T-cell (primary cell): ENCODE results near the gene MFGE8. TPM values are rescaled to one million over a fixed set of nuclear protein-coding genes. Genes with fewer than 3 reads are reported as not detected.

Experiments
- ATAC-seq, 4 experiments: fragments of 200-7000 bp in 3 of 4; fragments of 150-1000 bp in 1 of 4; cut with Tn5 transposase; replicated peaks in 1 of 4; 1 replicate in 3 of 4; 2 replicates in 1 of 4; pipeline ENCODE4 v1.10.0; 2021; ENCODE audit warnings: moderate library complexity in 3 of 4, mild to moderate bottlenecking in 2 of 4, moderate number of reproducible peaks in 1 of 4
- CTCF ChIA-PET, 2 donors: fragments of 300-600 bp; sonication (Branson Sonifier 250); formaldehyde crosslinking; loops; one replicate each; lab custom pipeline; 2022; ENCODE audit warnings: antibody characterized with exemption in 2 of 2; lab: Charles Lee
- POLR2A ChIA-PET, 2 donors: fragments of 300-600 bp; sonication (Branson Sonifier 250); formaldehyde crosslinking; loops; one replicate each; lab custom pipeline; 2022; ENCODE audit warnings: antibody characterized with exemption in 2 of 2; lab: Charles Lee
- DNase-seq, 35 experiments: peaks; one replicate each; pipeline versions ENCODE4 v3.0.0 to v3.0.0-alpha.2; 2013 to 2023
- H3K27ac ChIP-seq: one replicate; pipeline ENCODE4 v1.5.1; 2013; ENCODE audit warnings: low read length
- H3K27me3 ChIP-seq, 2 experiments: replicated peaks in 1 of 2; 1 replicate in 1 of 2; 2 replicates in 1 of 2; pipeline versions ENCODE4 v1.6.1 to v1.7.0; 2013; ENCODE audit warnings: low read length in 1 of 2, mixed read lengths in 1 of 2; ENCODE audit not compliant: control insufficient read depth in 2 of 2, insufficient read depth in 2 of 2; ENCODE audit errors: extremely low read depth in 1 of 2
- H3K36me3 ChIP-seq, 2 donors: 1 replicate in 1 of 2; 2 replicates in 1 of 2; pipeline versions ENCODE4 v1.6.1 to v1.7.0; 2013; ENCODE audit warnings: low read length in 1 of 2; ENCODE audit not compliant: control insufficient read depth in 2 of 2, insufficient read depth in 1 of 2; ENCODE audit errors: extremely low read depth in 1 of 2
- H3K4me1 ChIP-seq, 2 experiments: 1 replicate in 1 of 2; 2 replicates in 1 of 2; pipeline versions ENCODE4 v1.6.1 to v1.7.0; 2013; ENCODE audit warnings: low read length in 2 of 2, mixed read lengths in 1 of 2; ENCODE audit not compliant: insufficient read depth in 2 of 2, control insufficient read depth in 1 of 2; ENCODE audit errors: extremely low read depth in 1 of 2
- H3K4me3 ChIP-seq, 2 donors: 1 replicate in 1 of 2; 2 replicates in 1 of 2; pipeline versions ENCODE4 v1.5.1 to v1.7.0; 2013; ENCODE audit warnings: mild to moderate bottlenecking in 2 of 2, low read length in 1 of 2, moderate library complexity in 1 of 2; ENCODE audit not compliant: control insufficient read depth in 1 of 2; ENCODE audit errors: extremely low read depth in 1 of 2
- H3K9me3 ChIP-seq: 2 replicates; pipeline ENCODE4 v1.7.0; 2013
- H3K27ac Mint-ChIP-seq, 2 donors: one replicate each; pipeline ENCODE4 v1.8.0; 2020 to 2021; ENCODE audit warnings: mild to moderate bottlenecking in 2 of 2, mixed read lengths in 2 of 2
- H3K27me3 Mint-ChIP-seq, 2 donors: one replicate each; pipeline ENCODE4 v1.8.0; 2021 to 2022; ENCODE audit warnings: mixed read lengths in 2 of 2
- H3K36me3 Mint-ChIP-seq: one replicate; pipeline ENCODE4 v1.8.0; 2021; ENCODE audit warnings: mixed read lengths
- H3K4me1 Mint-ChIP-seq, 3 donors: one replicate each; pipeline ENCODE4 v1.8.0; 2020 to 2022; ENCODE audit warnings: mixed read lengths in 3 of 3, mild to moderate bottlenecking in 1 of 3
- H3K4me3 Mint-ChIP-seq, 3 donors: one replicate each; pipeline ENCODE4 v1.8.0; 2020 to 2022; ENCODE audit warnings: mild to moderate bottlenecking in 3 of 3, mixed read lengths in 3 of 3, moderate library complexity in 3 of 3
- H3K9me3 Mint-ChIP-seq, 3 donors: one replicate each; pipeline ENCODE4 v1.8.0; 2020 to 2022; ENCODE audit warnings: mixed read lengths in 3 of 3
- WGBS: methylation state at CpG from one replicate; pipeline ENCODE4 v1.1.5; 2013; ENCODE audit warnings: missing lambda C conversion rate; ENCODE audit not compliant: insufficient coverage; 5-methylcytosine and 5-hydroxymethylcytosine counted together
- total RNA-seq, 35 experiments: library from RNA in 6 of 35; stranded (reverse) in 6 of 35; fragments of 120-200 nt in 1 of 35; gene quantifications; one replicate each; pipeline versions ENCODE4 v1.2.1 to v1.2.4 and lab custom pipeline; 2013 to 2026

The MFGE8 gene
- total RNA-seq, 5 donors from 2014 or later (not counting 1 experiment from before 2014, with no cell fraction given): 75.4 to 132 (median 99.5) TPM

GRCh38 chr15:88897456-88898194 is 15.6 kb downstream of the MFGE8 start:
- peak overlapping the region in 1 of 2 donors; percentile 36 for H3K4me3 ChIP-seq
- peaks cover 25 to 52% of the 10 kb centered on the region in 2 experiments for H3K4me1 ChIP-seq
- WGBS: 63% methylated on average over 9 of the region's 12 CpGs
- H3K9me3 ChIP-seq: no peaks in the 10 kb centered on the region
- peaks cover 0 to 1% of the 10 kb centered on the region in 2 donors for H3K27me3 Mint-ChIP-seq
- POLR2A ChIA-PET: no interaction called here
- peak overlapping the region in 2 of 3 donors; percentile 31 to 62 for H3K4me3 Mint-ChIP-seq
- H3K27ac Mint-ChIP-seq: peak overlapping the region; percentile 58 to 73
- H3K36me3 ChIP-seq: peaks cover 3 to 4% of the 10 kb centered on the region in 2 donors
- H3K36me3 Mint-ChIP-seq: peaks cover 5% of the 10 kb centered on the region
- H3K9me3 Mint-ChIP-seq: no peaks in the 10 kb centered on the region
- H3K27ac ChIP-seq: no peak overlapping the region
- peaks cover 45 to 55% (median 52%) of the 10 kb centered on the region in 3 donors for H3K4me1 Mint-ChIP-seq
- CTCF ChIA-PET: interaction anchor here in 1 of 2 donors (0.7 kb wide), 1 partner anchor 232 kb away, joined by 3 read pairs; no protein-coding TSS in a partner anchor
- peak; percentile 47 to 84 (median 68) for DNase-seq
- peaks cover 0 to 18% of the 10 kb centered on the region in 2 experiments for H3K27me3 ChIP-seq
- ATAC-seq: peak; percentile 85 to 94 (median 90)

GRCh38 chr15:88897142-88897455 is 16.1 kb downstream of the MFGE8 start:
- Mint-ChIP-seq H3K36me3 (peaks cover 5% of the 10 kb centered on the region), H3K4me1 (peaks cover 41 to 50% (median 47%) of the 10 kb centered on the region in 3 donors), H3K9me3 (no peaks in the 10 kb centered on the region), H3K27ac (peak overlapping the region; percentile 56 to 73), H3K4me3 (peak overlapping the region in 2 of 3 donors; percentile 31 to 62), H3K27me3 (peaks cover 0 to 1% of the 10 kb centered on the region in 2 donors)
- WGBS: 44% methylated on average over 7 of the region's 8 CpGs
- H3K4me1 ChIP-seq: peaks cover 25 to 47% of the 10 kb centered on the region in 2 experiments
- ATAC-seq (no peak), DNase-seq (no peak)
- H3K4me3 ChIP-seq: peak overlapping the region in 1 of 2 donors; percentile 36
- H3K27me3 ChIP-seq: peaks cover 0 to 19% of the 10 kb centered on the region in 2 experiments
- no peaks in the 10 kb centered on the region for H3K9me3 ChIP-seq
- ChIA-PET CTCF (interaction anchor here in 1 of 2 donors (0.7 kb wide), 1 partner anchor 232 kb away, joined by 3 read pairs; no protein-coding TSS in a partner anchor), POLR2A (no interaction called here)
- H3K27ac ChIP-seq: peak overlapping the region; percentile 6
- peaks cover 3 to 5% of the 10 kb centered on the region in 2 donors for H3K36me3 ChIP-seq

- Histone ChIP-seq H3K36me3 (peaks cover 5 to 9% of the 10 kb centered on the region in 2 donors), H3K27me3 (peaks cover 0 to 19% of the 10 kb centered on the region in 2 experiments), H3K4me1 (peaks cover 25 to 43% of the 10 kb centered on the region in 2 experiments), H3K27ac (no peak overlapping the region), H3K9me3 (no peaks in the 10 kb centered on the region), H3K4me3 (no peak overlapping the region)
- ATAC-seq (no peak), DNase-seq (no peak)
- peak overlapping the region in 2 of 3 donors; percentile 1 to 62 for H3K4me3 Mint-ChIP-seq
- H3K36me3 Mint-ChIP-seq: peaks cover 5% of the 10 kb centered on the region
- H3K9me3 Mint-ChIP-seq: no peaks in the 10 kb centered on the region
- ChIA-PET POLR2A (no interaction called here), CTCF (interaction anchor here (0.7 to 6.3 kb wide), 3 partner anchors 8 to 122 kb away, joined by 3 to 44 read pairs (median 7); no protein-coding TSS in a partner anchor)
- WGBS: 92% methylated on average over 4 of the region's 8 CpGs
- peaks cover 0 to 1% of the 10 kb centered on the region in 2 donors for H3K27me3 Mint-ChIP-seq
- peak overlapping the region; percentile 37 to 56 for H3K27ac Mint-ChIP-seq
- H3K4me1 Mint-ChIP-seq: peaks cover 39 to 44% (median 41%) of the 10 kb centered on the region in 3 donors
Observed at GRCh38 chr15:88896333-88897033, 16.7 kb downstream of the MFGE8 start.

- H3K27ac ChIP-seq: peak within 1 kb of the TSS; percentile 36
- peak within 1 kb of the TSS; percentile 81 to 88 (median 87) for H3K4me3 Mint-ChIP-seq
- peak within 1 kb of the TSS; percentile 85 to 86 for H3K4me3 ChIP-seq
- WGBS: under 1% methylated on average over 63 of the region's 70 CpGs
- H3K4me1 Mint-ChIP-seq: peaks cover 43 to 45% (median 44%) of the 10 kb centered on the region in 3 donors
- H3K36me3 Mint-ChIP-seq: no peaks in the 10 kb centered on the region
- peak in 31 of 35 experiments; percentile 17 to 66 (median 38) for DNase-seq
- POLR2A ChIA-PET: interaction anchor here in 1 of 2 donors (0.6 kb wide), 1 partner anchor 434 kb away, joined by 5 read pairs; no protein-coding TSS in a partner anchor
- ATAC-seq: peak; percentile 31 to 45 (median 36)
- peaks cover 0 to 1% of the 10 kb centered on the region in 2 donors for H3K27me3 Mint-ChIP-seq
- CTCF ChIA-PET: interaction anchor here (0.6 to 6.3 kb wide), 11 partner anchors 9 to 417 kb away, joined by 3 to 44 read pairs (median 5); no protein-coding TSS in a partner anchor
- H3K9me3 ChIP-seq: no peaks in the 10 kb centered on the region
- H3K27ac Mint-ChIP-seq: peak within 1 kb of the TSS; percentile 84 to 88
- peaks cover 0 to 19% of the 10 kb centered on the region in 2 experiments for H3K27me3 ChIP-seq
- peaks cover 25 to 43% of the 10 kb centered on the region in 2 experiments for H3K4me1 ChIP-seq
- H3K9me3 Mint-ChIP-seq: no peaks in the 10 kb centered on the region
- H3K36me3 ChIP-seq: peaks cover 5 to 9% of the 10 kb centered on the region in 2 donors
Observed at GRCh38 chr15:88894819-88895767, 18.1 kb downstream of the MFGE8 start, which contains the start of gene HAPLN3. TSS of gene HAPLN3 (minus strand) at chr15:88895544. CDS start at chr15:88887298, 8,246 bp downstream.

GRCh38 chr15:88894348-88894818 is 18.8 kb downstream of the MFGE8 start:
- peak; percentile 67 to 70 (median 67) for ATAC-seq
- Mint-ChIP-seq H3K27me3 (peaks cover 0 to 1% of the 10 kb centered on the region in 2 donors), H3K4me3 (peak overlapping the region; percentile 81 to 88 (median 87)), H3K4me1 (peaks cover 43 to 50% (median 47%) of the 10 kb centered on the region in 3 donors), H3K27ac (peak overlapping the region; percentile 55 to 88), H3K36me3 (no peaks in the 10 kb centered on the region), H3K9me3 (no peaks in the 10 kb centered on the region)
- CTCF ChIA-PET: interaction anchor here (0.6 to 6.3 kb wide), 5 partner anchors 10 to 282 kb away, joined by 3 to 44 read pairs (median 3); no protein-coding TSS in a partner anchor
- peaks cover 5 to 6% of the 10 kb centered on the region in 2 donors for H3K36me3 ChIP-seq
- peaks cover 0 to 19% of the 10 kb centered on the region in 2 experiments for H3K27me3 ChIP-seq
- POLR2A ChIA-PET: interaction anchor here in 1 of 2 donors (0.7 kb wide), 1 partner anchor 10 kb away, joined by 6 read pairs; no protein-coding TSS in a partner anchor
- peak overlapping the region; percentile 85 to 86 for H3K4me3 ChIP-seq
- peak; percentile 68 to 92 (median 84) for DNase-seq
- WGBS: 6% methylated on average over 22 of the region's 23 CpGs
- no peaks in the 10 kb centered on the region for H3K9me3 ChIP-seq
- H3K27ac ChIP-seq: no peak overlapping the region
- peaks cover 25 to 43% of the 10 kb centered on the region in 2 experiments for H3K4me1 ChIP-seq
